SK-N-SH treated with all-trans-retinoic acid at 6 μM for 48 hours (cell line): Measurements from ENCODE around the gene TAAR1.

Experiments used
- ARNTL ChIP-seq: fragments of 450-650 bp; formaldehyde crosslinking; IDR thresholded peaks from 2 replicates; pipeline ENCODE4 v1.5.0; 2020; ENCODE audit warnings: low read depth, mild to moderate bottlenecking, moderate library complexity, borderline replicate concordance
- CSDC2 ChIP-seq: fragments of 250-450 bp; sonication (Bioruptor Pico); IDR thresholded peaks from 2 replicates; pipeline ENCODE4 v1.5.0; 2020; ENCODE audit warnings: mild to moderate bottlenecking, moderate library complexity
- GLIS3 ChIP-seq: fragments of 250-450 bp; sonication (Bioruptor Pico); IDR thresholded peaks from 2 replicates; pipeline ENCODE4 v1.5.0; 2020; ENCODE audit warnings: mild to moderate bottlenecking, moderate library complexity
- POU6F1 ChIP-seq: fragments of 250-450 bp; sonication (Bioruptor Pico); IDR thresholded peaks from 2 replicates; pipeline ENCODE4 v1.8.0; 2021; ENCODE audit warnings: low read depth, mild to moderate bottlenecking, moderate library complexity, borderline replicate concordance
- PPARA ChIP-seq: fragments of 250-450 bp; sonication (Bioruptor Pico); IDR thresholded peaks from 2 replicates; pipeline ENCODE4 v1.5.0; 2020; ENCODE audit warnings: mild to moderate bottlenecking, borderline replicate concordance
- RARB ChIP-seq: fragments of 250-450 bp; sonication (Bioruptor Pico); IDR thresholded peaks from 2 replicates; pipeline ENCODE4 v1.8.0; 2021; ENCODE audit warnings: mild to moderate bottlenecking, moderate library complexity
- TCF4 ChIP-seq: fragments of 250-450 bp; sonication (Bioruptor Pico); IDR thresholded peaks from 2 replicates; pipeline ENCODE4 v1.8.0; 2021; ENCODE audit warnings: mild to moderate bottlenecking, moderate library complexity, borderline replicate concordance
- ZNF565 ChIP-seq: fragments of 450-650 bp; formaldehyde crosslinking; conservative IDR thresholded peaks from 2 replicates; pipeline ENCODE4 v1.5.0; 2020; ENCODE audit warnings: low read depth, mild to moderate bottlenecking, moderate library complexity
- ZNF70 ChIP-seq: fragments of 450-650 bp; formaldehyde crosslinking; IDR thresholded peaks from 2 replicates; pipeline ENCODE4 v1.5.0; 2020; ENCODE audit warnings: mild to moderate bottlenecking, moderate library complexity
- ZNF8 ChIP-seq: fragments of 450-650 bp; formaldehyde crosslinking; IDR thresholded peaks from 2 replicates; pipeline ENCODE4 v1.5.0; 2020; ENCODE audit warnings: mild to moderate bottlenecking, moderate library complexity
- TF ChIP-seq, protein P1 (sequence below): fragments of 250-450 bp; sonication (Bioruptor Pico); IDR thresholded peaks from 2 replicates; pipeline ENCODE4 v1.8.0; 2020; ENCODE audit warnings: mild to moderate bottlenecking, moderate library complexity, borderline replicate concordance
- TF ChIP-seq, protein P2 (sequence below): fragments of 250-450 bp; sonication (Bioruptor Pico); IDR thresholded peaks from 2 replicates; pipeline ENCODE4 v1.5.1; 2020; ENCODE audit warnings: low read depth, mild to moderate bottlenecking, moderate library complexity

DNA sequence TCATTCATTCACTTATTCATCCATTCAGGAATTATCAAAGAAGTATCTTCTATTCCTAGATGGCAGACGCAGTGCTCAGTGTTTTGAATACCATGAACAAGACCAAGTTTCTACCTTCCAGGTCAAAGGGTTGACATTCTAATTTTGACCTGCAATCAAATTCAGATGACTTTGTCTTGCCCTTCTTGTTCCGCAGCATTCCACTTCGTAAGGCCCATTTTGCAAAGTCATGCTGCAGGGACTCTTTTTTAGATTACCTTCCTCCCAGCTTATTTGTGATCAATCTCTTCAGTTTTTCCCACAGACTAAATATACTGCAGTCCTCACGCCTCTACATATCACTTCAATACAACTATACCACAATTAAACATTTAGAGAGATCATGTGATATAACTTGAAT, 7.1 kb upstream of the TAAR1 start:
- TF ChIP-seq POU6F1 = no peak
- TF ChIP-seq, protein P1, sequence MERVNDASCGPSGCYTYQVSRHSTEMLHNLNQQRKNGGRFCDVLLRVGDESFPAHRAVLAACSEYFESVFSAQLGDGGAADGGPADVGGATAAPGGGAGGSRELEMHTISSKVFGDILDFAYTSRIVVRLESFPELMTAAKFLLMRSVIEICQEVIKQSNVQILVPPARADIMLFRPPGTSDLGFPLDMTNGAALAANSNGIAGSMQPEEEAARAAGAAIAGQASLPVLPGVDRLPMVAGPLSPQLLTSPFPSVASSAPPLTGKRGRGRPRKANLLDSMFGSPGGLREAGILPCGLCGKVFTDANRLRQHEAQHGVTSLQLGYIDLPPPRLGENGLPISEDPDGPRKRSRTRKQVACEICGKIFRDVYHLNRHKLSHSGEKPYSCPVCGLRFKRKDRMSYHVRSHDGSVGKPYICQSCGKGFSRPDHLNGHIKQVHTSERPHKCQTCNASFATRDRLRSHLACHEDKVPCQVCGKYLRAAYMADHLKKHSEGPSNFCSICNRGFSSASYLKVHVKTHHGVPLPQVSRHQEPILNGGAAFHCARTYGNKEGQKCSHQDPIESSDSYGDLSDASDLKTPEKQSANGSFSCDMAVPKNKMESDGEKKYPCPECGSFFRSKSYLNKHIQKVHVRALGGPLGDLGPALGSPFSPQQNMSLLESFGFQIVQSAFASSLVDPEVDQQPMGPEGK (CRISPR knock-in tag) = no peak
- TF ChIP-seq RARB (CRISPR knock-in tag) = no peak
- TF ChIP-seq GLIS3 (CRISPR knock-in tag) = no peak
- TF ChIP-seq, protein P2, sequence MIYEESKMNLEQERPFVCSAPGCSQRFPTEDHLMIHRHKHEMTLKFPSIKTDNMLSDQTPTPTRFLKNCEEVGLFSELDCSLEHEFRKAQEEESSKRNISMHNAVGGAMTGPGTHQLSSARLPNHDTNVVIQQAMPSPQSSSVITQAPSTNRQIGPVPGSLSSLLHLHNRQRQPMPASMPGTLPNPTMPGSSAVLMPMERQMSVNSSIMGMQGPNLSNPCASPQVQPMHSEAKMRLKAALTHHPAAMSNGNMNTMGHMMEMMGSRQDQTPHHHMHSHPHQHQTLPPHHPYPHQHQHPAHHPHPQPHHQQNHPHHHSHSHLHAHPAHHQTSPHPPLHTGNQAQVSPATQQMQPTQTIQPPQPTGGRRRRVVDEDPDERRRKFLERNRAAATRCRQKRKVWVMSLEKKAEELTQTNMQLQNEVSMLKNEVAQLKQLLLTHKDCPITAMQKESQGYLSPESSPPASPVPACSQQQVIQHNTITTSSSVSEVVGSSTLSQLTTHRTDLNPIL (CRISPR knock-in tag) = no peak
- TF ChIP-seq ZNF8 (CRISPR knock-in tag) = no peak
- no peak for TF ChIP-seq PPARA (CRISPR knock-in tag)
- no peak for TF ChIP-seq TCF4 (CRISPR knock-in tag)
- TF ChIP-seq ZNF565 (CRISPR knock-in tag) = no peak
- TF ChIP-seq ZNF70 (CRISPR knock-in tag) = no peak
- no peak for TF ChIP-seq CSDC2 (CRISPR knock-in tag)
- TF ChIP-seq ARNTL (CRISPR knock-in tag) = no peak
